HG02981 (cell line): Measurements from ENCODE around the gene CFAP97.

ENCODE experiments used
- ATAC-seq: cut with Tn5 transposase; IDR thresholded peaks from one replicate; pipeline ENCODE4 v1.9.1; 2021; ENCODE audit warnings: mild to moderate bottlenecking, moderate library complexity; ENCODE audit not compliant: unreplicated experiment

CFAP97 gene

GRCh38 chr4:185110375-185110823, 93.4 kb downstream of the CFAP97 start:
- no peak for ATAC-seq

- no peak for ATAC-seq
Observed at GRCh38 chr4:185109736-185110135, 94.1 kb downstream of the CFAP97 start.
